Measurements from ENCODE around the gene MYZAP.

DNA sequence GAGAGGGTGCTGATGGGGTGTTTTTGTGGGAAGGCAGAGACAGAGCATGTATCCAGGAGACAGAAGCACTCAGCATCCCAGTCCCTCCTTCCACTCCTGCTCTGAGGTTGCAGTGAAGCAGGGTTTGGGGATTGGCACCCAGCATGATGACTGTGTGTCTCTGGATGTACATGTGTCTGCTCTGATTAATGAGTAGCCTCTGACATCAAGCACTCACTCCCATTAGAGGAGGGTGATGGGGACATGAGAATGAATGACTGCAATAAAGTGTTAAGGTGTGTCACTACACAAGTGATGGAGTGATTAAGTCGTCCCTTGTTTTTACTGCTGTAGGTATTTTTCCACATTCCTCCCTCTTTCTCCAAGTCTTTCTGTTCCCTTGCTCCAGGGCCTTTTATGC, 9.6 kb upstream of the MYZAP start:
- TF ChIP-seq EP300 (IDR thresholded peaks at IDR 0.05): no peak
- TF ChIP-seq, protein P1, sequence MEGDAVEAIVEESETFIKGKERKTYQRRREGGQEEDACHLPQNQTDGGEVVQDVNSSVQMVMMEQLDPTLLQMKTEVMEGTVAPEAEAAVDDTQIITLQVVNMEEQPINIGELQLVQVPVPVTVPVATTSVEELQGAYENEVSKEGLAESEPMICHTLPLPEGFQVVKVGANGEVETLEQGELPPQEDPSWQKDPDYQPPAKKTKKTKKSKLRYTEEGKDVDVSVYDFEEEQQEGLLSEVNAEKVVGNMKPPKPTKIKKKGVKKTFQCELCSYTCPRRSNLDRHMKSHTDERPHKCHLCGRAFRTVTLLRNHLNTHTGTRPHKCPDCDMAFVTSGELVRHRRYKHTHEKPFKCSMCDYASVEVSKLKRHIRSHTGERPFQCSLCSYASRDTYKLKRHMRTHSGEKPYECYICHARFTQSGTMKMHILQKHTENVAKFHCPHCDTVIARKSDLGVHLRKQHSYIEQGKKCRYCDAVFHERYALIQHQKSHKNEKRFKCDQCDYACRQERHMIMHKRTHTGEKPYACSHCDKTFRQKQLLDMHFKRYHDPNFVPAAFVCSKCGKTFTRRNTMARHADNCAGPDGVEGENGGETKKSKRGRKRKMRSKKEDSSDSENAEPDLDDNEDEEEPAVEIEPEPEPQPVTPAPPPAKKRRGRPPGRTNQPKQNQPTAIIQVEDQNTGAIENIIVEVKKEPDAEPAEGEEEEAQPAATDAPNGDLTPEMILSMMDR (IDR thresholded peaks at IDR 0.05): no peak
- TF ChIP-seq POLR2A (IDR thresholded peaks at IDR 0.05): no peak

Measured in ovary (tissue), 3 donors.